ENCODE measurements around the gene SIGLEC11. TPM values are rescaled to one million over a fixed set of nuclear protein-coding genes. Genes with fewer than 3 reads are reported as not detected.
"Not testable (repeated sequence)": the region's sequence is repeated elsewhere in the genome, so short reads cannot be mapped to it uniquely, and the experiment has no call there.

Gene SIGLEC11, protein sequence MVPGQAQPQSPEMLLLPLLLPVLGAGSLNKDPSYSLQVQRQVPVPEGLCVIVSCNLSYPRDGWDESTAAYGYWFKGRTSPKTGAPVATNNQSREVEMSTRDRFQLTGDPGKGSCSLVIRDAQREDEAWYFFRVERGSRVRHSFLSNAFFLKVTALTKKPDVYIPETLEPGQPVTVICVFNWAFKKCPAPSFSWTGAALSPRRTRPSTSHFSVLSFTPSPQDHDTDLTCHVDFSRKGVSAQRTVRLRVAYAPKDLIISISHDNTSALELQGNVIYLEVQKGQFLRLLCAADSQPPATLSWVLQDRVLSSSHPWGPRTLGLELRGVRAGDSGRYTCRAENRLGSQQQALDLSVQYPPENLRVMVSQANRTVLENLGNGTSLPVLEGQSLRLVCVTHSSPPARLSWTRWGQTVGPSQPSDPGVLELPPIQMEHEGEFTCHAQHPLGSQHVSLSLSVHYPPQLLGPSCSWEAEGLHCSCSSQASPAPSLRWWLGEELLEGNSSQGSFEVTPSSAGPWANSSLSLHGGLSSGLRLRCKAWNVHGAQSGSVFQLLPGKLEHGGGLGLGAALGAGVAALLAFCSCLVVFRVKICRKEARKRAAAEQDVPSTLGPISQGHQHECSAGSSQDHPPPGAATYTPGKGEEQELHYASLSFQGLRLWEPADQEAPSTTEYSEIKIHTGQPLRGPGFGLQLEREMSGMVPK
- 0.17 TPM for polyA plus RNA-seq (2012; ENCODE audit: insufficient read depth, insufficient read length, low read depth)

DNA sequence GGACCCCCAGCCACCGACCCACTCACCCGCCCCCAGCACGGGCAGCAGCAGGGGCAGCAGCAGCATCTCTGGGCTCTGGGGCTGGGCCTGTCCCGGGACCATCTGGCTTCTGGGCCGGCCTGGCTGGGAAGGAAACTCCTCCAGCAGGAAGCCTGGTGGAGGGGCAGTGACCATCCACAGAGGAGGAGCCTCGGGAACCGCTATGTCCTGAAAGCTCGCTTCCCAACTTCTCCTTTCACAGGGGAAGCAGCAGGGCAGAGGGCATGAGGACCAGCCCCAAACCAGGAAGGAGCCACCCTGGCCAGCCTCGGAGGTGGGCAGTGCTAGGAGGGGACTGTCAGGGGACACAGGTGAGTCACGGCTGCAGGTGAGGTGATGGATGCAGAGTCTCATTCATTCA is at the start of gene SIGLEC11:
TSS of gene SIGLEC11 (minus strand) at position 193 of the 400 bp plus-strand sequence. CDS start at position 102, 91 bp downstream.
- not testable (repeated sequence) for H3K4me1 ChIP-seq; H3K36me3 ChIP-seq; H3K4me3 ChIP-seq (ENCODE audit: low read depth, low read length); H3K27me3 ChIP-seq; H3K9me3 ChIP-seq; DNase-seq

DNA sequence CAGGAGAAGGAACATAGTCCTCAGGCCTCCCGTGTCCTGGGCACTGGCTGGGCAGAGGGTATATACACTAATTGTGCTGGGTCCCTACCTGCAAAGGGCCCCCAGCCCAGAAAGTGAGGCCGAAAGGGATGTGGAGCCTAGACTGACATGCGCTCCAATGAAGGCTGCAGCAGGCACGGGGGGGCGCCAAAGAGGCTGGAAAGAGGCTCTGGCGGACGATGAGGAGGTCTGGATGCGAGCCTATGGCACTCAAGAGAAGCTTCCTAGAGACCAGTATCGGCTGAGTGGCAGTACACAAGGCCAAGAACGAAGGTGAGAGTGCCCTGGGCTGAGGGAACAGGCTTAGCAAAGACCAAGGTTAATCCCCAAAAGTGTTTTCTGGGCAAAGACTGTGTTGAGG is 47.6 kb upstream of the SIGLEC11 start:
- DNase-seq: peak; percentile 48
- Histone ChIP-seq H3K27me3 (no peaks in the 10 kb centered on the region), H3K36me3 (peaks cover 31% of the 10 kb centered on the region)

DNA sequence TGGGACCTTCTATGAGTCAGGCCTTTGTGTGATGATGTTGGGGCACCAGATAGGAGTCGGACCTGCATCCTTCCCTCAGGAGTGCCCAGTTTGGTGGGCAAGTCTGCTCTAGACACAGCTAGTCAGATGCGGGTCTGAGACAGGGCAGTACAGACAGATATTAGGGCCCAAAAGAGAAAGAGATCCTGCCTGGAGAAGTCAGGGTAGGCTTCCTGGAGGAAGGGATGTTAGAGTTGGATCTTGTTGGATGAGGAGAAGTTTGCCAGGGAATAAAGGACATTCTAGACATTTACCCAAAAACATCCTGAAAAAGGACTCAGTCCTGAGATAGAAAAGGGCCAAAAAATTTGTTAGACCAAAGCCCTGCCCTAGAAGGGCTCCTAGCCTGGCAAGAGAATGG is 47.0 kb upstream of the SIGLEC11 start:
- Histone ChIP-seq H3K27me3 (no peaks in the 10 kb centered on the region), H3K4me1 (no peaks in the 10 kb centered on the region), H3K9me3 (no peaks in the 10 kb centered on the region), H3K4me3 (ENCODE audit: low read depth, low read length) (no peak overlapping the region), H3K36me3 (peaks cover 31% of the 10 kb centered on the region)
- TF ChIP-seq, protein P1, sequence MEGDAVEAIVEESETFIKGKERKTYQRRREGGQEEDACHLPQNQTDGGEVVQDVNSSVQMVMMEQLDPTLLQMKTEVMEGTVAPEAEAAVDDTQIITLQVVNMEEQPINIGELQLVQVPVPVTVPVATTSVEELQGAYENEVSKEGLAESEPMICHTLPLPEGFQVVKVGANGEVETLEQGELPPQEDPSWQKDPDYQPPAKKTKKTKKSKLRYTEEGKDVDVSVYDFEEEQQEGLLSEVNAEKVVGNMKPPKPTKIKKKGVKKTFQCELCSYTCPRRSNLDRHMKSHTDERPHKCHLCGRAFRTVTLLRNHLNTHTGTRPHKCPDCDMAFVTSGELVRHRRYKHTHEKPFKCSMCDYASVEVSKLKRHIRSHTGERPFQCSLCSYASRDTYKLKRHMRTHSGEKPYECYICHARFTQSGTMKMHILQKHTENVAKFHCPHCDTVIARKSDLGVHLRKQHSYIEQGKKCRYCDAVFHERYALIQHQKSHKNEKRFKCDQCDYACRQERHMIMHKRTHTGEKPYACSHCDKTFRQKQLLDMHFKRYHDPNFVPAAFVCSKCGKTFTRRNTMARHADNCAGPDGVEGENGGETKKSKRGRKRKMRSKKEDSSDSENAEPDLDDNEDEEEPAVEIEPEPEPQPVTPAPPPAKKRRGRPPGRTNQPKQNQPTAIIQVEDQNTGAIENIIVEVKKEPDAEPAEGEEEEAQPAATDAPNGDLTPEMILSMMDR (IDR thresholded peaks at IDR 0.05; ENCODE audit: low read depth, low read length): no peak
- DNase-seq: no peak

More for the DNA sequence above, 47.6 kb upstream of the SIGLEC11 start:
- TF ChIP-seq, protein P1 (IDR thresholded peaks at IDR 0.05; ENCODE audit: low read depth, low read length): peak; percentile 30; the same call in 1 of the 2 replicates
- Histone ChIP-seq H3K9me3 (no peaks in the 10 kb centered on the region), H3K4me3 (ENCODE audit: low read depth, low read length) (no peak overlapping the region), H3K4me1 (no peaks in the 10 kb centered on the region)

DNA sequence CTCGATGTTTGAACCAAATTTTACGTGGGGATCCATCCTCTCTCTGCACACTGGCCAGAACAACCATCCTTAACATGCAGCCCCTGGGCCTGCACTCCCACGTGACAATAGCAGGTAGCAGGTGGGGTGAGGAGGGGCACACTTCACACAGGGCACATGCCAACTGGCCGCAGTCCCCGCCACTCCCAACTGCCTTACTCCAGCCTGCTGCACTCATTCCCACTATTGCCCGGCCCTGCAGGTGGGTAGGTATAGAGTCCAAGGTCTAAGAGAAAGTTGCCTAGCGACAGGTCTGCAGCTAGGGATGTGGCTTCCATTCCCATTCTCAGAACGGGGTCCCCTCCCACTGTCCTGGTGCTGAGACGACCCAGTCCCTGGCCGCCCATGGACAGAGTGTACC is 46.2 kb upstream of the SIGLEC11 start:
- no peaks in the 10 kb centered on the region for H3K9me3 ChIP-seq
- TF ChIP-seq, protein P1 (IDR thresholded peaks at IDR 0.05; ENCODE audit: low read depth, low read length): no peak
- H3K36me3 ChIP-seq: peaks cover 31% of the 10 kb centered on the region
- no peaks in the 10 kb centered on the region for H3K27me3 ChIP-seq
- H3K4me3 ChIP-seq (ENCODE audit: low read depth, low read length): no peak overlapping the region
- H3K4me1 ChIP-seq: no peaks in the 10 kb centered on the region
- DNase-seq: no peak

DNA sequence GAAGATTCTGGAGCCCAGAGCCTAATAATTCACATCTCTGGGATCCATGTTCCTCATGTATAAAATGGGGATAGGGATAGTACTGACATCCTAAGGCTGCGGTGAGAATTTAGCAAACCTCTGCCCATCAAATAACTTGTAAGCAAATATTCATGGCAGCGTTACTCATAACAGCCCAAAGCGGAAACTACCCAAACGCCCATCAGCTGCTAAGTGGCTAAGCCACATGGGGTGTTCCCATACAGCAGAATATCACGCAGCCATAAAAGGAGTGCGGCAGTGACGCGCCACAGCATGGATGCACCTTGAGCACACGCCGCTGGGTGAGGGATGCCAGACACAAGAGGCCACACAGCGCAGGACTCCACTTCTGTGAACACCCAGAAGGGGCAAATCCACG is 44.5 kb upstream of the SIGLEC11 start:
- H3K36me3 ChIP-seq: peaks cover 32% of the 10 kb centered on the region
- H3K27me3 ChIP-seq: no peaks in the 10 kb centered on the region
- no peaks in the 10 kb centered on the region for H3K9me3 ChIP-seq
- TF ChIP-seq, protein P1 (IDR thresholded peaks at IDR 0.05; ENCODE audit: low read depth, low read length): no peak
- H3K4me1 ChIP-seq: no peaks in the 10 kb centered on the region
- H3K4me3 ChIP-seq (ENCODE audit: low read depth, low read length): no peak overlapping the region
- no peak for DNase-seq

DNA sequence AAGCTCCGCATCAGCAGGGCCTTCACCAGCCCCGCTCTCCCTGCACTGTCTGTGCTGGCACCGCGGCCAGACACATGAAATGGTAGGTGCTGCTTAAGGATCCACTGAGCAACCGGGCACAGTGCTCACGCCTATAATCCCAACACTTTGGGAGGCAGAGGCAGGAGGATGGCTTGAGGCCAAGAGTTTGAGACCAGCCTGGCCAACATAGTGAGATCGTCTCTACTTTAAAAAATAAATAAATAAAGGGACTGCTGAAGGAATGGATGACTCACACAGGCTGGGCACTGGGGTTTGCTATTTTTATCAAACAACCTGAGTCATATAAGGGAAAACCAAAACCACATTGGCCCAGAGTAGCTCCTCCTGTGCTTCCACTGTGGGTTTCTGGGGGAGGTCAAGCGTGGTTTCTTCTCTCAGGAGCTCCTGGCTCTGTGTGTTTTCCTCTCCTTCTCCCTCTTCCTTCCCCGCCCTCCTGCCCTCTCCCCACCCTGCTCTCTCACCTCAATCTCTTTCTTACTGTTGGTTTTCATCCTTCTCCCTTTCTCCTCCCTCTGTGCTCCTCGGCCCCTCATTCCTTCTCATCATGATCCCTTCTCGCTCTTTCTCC is 42.9 kb upstream of the SIGLEC11 start:
- no peaks in the 10 kb centered on the region for H3K4me1 ChIP-seq
- H3K36me3 ChIP-seq: peaks cover 33% of the 10 kb centered on the region
- DNase-seq: no peak
- TF ChIP-seq, protein P1 (IDR thresholded peaks at IDR 0.05; ENCODE audit: low read depth, low read length): no peak
- H3K27me3 ChIP-seq: no peaks in the 10 kb centered on the region
- no peaks in the 10 kb centered on the region for H3K9me3 ChIP-seq
- H3K4me3 ChIP-seq (ENCODE audit: low read depth, low read length): no peak overlapping the region

All from BE2C (cell line).